ENCODE results near the gene MRM1. TPM values are rescaled to one million over a fixed set of nuclear protein-coding genes. Genes with fewer than 3 reads are reported as not detected.

MRM1 gene
- total RNA-seq, 1 donor from 2014 or later, result 3.1 TPM

GRCh38 chr17:36616061-36617029 lies 15.0 kb downstream of the MRM1 start:
- peaks cover 5% of the 10 kb centered on the region for H4K20me1 ChIP-seq (ENCODE audit: insufficient read depth, low read length)
- no peaks in the 10 kb centered on the region for H3K36me3 ChIP-seq (ENCODE audit: insufficient read depth, low read length)
- H3K27ac ChIP-seq (ENCODE audit: low read depth, low read length), result no peak overlapping the region
- H3K4me2 ChIP-seq (ENCODE audit: low read length), result no peak overlapping the region
- no peak overlapping the region for H3K27ac Mint-ChIP-seq (ENCODE audit: unreplicated experiment)
- DNase-seq (ENCODE audit: low read depth) (no peak), FAIRE-seq (no peak)
- H3K4me3 ChIP-seq (ENCODE audit: insufficient read depth, low read depth, low read length), result no peak overlapping the region
- H2AFZ ChIP-seq (ENCODE audit: low read depth, low read length), result no peak overlapping the region
- no peak for TF ChIP-seq EZH2 (IDR thresholded peaks at IDR 0.05; ENCODE audit: insufficient read depth, low read length)
- TF ChIP-seq CTCF (IDR thresholded peaks at IDR 0.05; ENCODE audit: insufficient read depth, low read depth, low read length), result no peak
- H3K9me3 Mint-ChIP-seq (ENCODE audit: unreplicated experiment), result no peaks in the 10 kb centered on the region
- H3K27me3 Mint-ChIP-seq (ENCODE audit: low read depth, unreplicated experiment), result peaks cover 16% of the 10 kb centered on the region
- H3K36me3 Mint-ChIP-seq (ENCODE audit: low read depth, unreplicated experiment), result peaks cover 1% of the 10 kb centered on the region
- no peaks in the 10 kb centered on the region for H3K4me1 Mint-ChIP-seq (ENCODE audit: low read depth, unreplicated experiment)
- H3K79me2 ChIP-seq (ENCODE audit: insufficient read depth, low read length), result no peaks in the 10 kb centered on the region
- no peak overlapping the region for H3K9ac ChIP-seq (ENCODE audit: low read length)
- H3K9me3 ChIP-seq (ENCODE audit: insufficient read depth, low read depth, low read length), result no peaks in the 10 kb centered on the region
- no peak overlapping the region for H3K4me3 Mint-ChIP-seq (ENCODE audit: unreplicated experiment)
- H3K4me1 ChIP-seq (ENCODE audit: insufficient read depth, low read length), result peaks cover 6% of the 10 kb centered on the region
- H3K27me3 ChIP-seq (ENCODE audit: insufficient read depth, low read length), result no peaks in the 10 kb centered on the region

- H3K4me3 Mint-ChIP-seq (ENCODE audit: unreplicated experiment), result no peak overlapping the region
- no peak overlapping the region for H3K9ac ChIP-seq (ENCODE audit: low read length)
- peaks cover 3% of the 10 kb centered on the region for H3K36me3 Mint-ChIP-seq (ENCODE audit: low read depth, unreplicated experiment)
- H3K27ac Mint-ChIP-seq (ENCODE audit: unreplicated experiment), result no peak overlapping the region
- TF ChIP-seq CTCF (IDR thresholded peaks at IDR 0.05; ENCODE audit: insufficient read depth, low read depth, low read length) (no peak), EZH2 (IDR thresholded peaks at IDR 0.05; ENCODE audit: insufficient read depth, low read length) (no peak)
- no peak overlapping the region for H3K27ac ChIP-seq (ENCODE audit: low read depth, low read length)
- no peaks in the 10 kb centered on the region for H3K27me3 ChIP-seq (ENCODE audit: insufficient read depth, low read length)
- peaks cover 5% of the 10 kb centered on the region for H4K20me1 ChIP-seq (ENCODE audit: insufficient read depth, low read length)
- H3K79me2 ChIP-seq (ENCODE audit: insufficient read depth, low read length), result no peaks in the 10 kb centered on the region
- no peak overlapping the region for H3K4me3 ChIP-seq (ENCODE audit: insufficient read depth, low read depth, low read length)
- H3K36me3 ChIP-seq (ENCODE audit: insufficient read depth, low read length), result no peaks in the 10 kb centered on the region
- H3K4me2 ChIP-seq (ENCODE audit: low read length), result no peak overlapping the region
- no peaks in the 10 kb centered on the region for H3K4me1 Mint-ChIP-seq (ENCODE audit: low read depth, unreplicated experiment)
- H2AFZ ChIP-seq (ENCODE audit: low read depth, low read length), result no peak overlapping the region
- no peaks in the 10 kb centered on the region for H3K9me3 Mint-ChIP-seq (ENCODE audit: unreplicated experiment)
- no peak for FAIRE-seq
- H3K27me3 Mint-ChIP-seq (ENCODE audit: low read depth, unreplicated experiment), result peaks cover 19% of the 10 kb centered on the region
- no peak for DNase-seq (ENCODE audit: low read depth)
- no peaks in the 10 kb centered on the region for H3K4me1 ChIP-seq (ENCODE audit: insufficient read depth, low read length)
- no peaks in the 10 kb centered on the region for H3K9me3 ChIP-seq (ENCODE audit: insufficient read depth, low read depth, low read length)
These were observed 16.4 kb downstream of the MRM1 start for GRCh38 chr17:36617773-36618172.

DNA sequence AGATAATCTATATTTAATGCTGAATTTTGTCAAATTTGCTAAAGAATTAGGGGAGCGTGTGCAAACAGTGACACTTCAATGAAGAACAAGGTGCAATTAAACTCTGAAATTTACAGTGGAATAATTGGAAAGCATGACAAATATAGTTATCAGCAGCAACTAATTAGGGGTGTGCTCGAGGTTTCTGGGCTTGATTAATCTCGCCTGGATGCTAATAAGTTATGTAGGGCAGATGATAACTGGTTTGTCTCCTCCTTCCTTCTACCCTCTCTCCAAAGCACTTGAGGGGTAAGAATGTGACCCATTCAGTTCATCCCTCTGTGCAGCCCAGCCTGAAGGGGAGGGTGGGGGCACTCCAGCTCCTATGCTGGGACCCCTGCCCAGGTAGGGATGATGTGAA lies 21.9 kb downstream of the MRM1 start:
- FAIRE-seq (no peak), DNase-seq (ENCODE audit: low read depth) (no peak)
- TF ChIP-seq EZH2 (IDR thresholded peaks at IDR 0.05; ENCODE audit: insufficient read depth, low read length), result no peak
- no peak for TF ChIP-seq CTCF (IDR thresholded peaks at IDR 0.05; ENCODE audit: insufficient read depth, low read depth, low read length)
- Histone ChIP-seq H3K9me3 (ENCODE audit: insufficient read depth, low read depth, low read length) (no peaks in the 10 kb centered on the region), H3K4me3 (ENCODE audit: insufficient read depth, low read depth, low read length) (no peak overlapping the region), H3K4me2 (ENCODE audit: low read length) (no peak overlapping the region), H3K79me2 (ENCODE audit: insufficient read depth, low read length) (no peaks in the 10 kb centered on the region), H2AFZ (ENCODE audit: low read depth, low read length) (no peak overlapping the region), H3K27ac (ENCODE audit: low read depth, low read length) (no peak overlapping the region), H3K27me3 (ENCODE audit: insufficient read depth, low read length) (no peaks in the 10 kb centered on the region), H4K20me1 (ENCODE audit: insufficient read depth, low read length) (peaks cover 11% of the 10 kb centered on the region), H3K4me1 (ENCODE audit: insufficient read depth, low read length) (no peaks in the 10 kb centered on the region), H3K9ac (ENCODE audit: low read length) (no peak overlapping the region), H3K36me3 (ENCODE audit: insufficient read depth, low read length) (no peaks in the 10 kb centered on the region)
- peaks cover 4% of the 10 kb centered on the region for H3K36me3 Mint-ChIP-seq (ENCODE audit: low read depth, unreplicated experiment)
- H3K4me3 Mint-ChIP-seq (ENCODE audit: unreplicated experiment), result no peak overlapping the region
- no peaks in the 10 kb centered on the region for H3K9me3 Mint-ChIP-seq (ENCODE audit: unreplicated experiment)
- H3K4me1 Mint-ChIP-seq (ENCODE audit: low read depth, unreplicated experiment), result no peaks in the 10 kb centered on the region
- H3K27me3 Mint-ChIP-seq (ENCODE audit: low read depth, unreplicated experiment), result peaks cover 22% of the 10 kb centered on the region
- no peak overlapping the region for H3K27ac Mint-ChIP-seq (ENCODE audit: unreplicated experiment)

Data from astrocyte (in vitro differentiated cells and primary cell).